HepG2 (cell line): ENCODE results near the gene GGA2.

Experiments used
- CEBPG ChIP-seq: IDR thresholded peaks from 2 replicates; pipeline ENCODE4 v1.6.1; 2016
- POLR2AphosphoS5 ChIP-seq: IDR thresholded peaks from 2 replicates; pipeline ENCODE4 v1.6.1; 2012; ENCODE audit warnings: low read depth, low read length
- SRSF4 ChIP-seq: fragments of 200-400 bp; formaldehyde crosslinking; IDR thresholded peaks from one replicate; pipeline ENCODE4 v1.6.1; 2018; ENCODE audit warnings: mild to moderate bottlenecking, low read depth, low read length, moderate library complexity; ENCODE audit not compliant: poor library complexity, severe bottlenecking
- SUZ12 ChIP-seq: fragments of 150-350 bp; IDR thresholded peaks from 2 replicates; pipeline ENCODE4 v1.6.1; 2014; ENCODE audit warnings: low read depth, low read length
- TAF1 ChIP-seq: sonication (generic); formaldehyde crosslinking; IDR thresholded peaks from 2 replicates; pipeline ENCODE4 v1.4.0; 2020; ENCODE audit warnings: missing genetic modification reagents
- YEATS4 ChIP-seq: sonication (generic); formaldehyde crosslinking; IDR thresholded peaks from 2 replicates; pipeline ENCODE4 v1.4.0; 2020; ENCODE audit warnings: missing genetic modification reagents, borderline replicate concordance
- TF ChIP-seq, protein P1 (sequence below): sonication (generic); formaldehyde crosslinking; IDR thresholded peaks from 2 replicates; pipeline ENCODE4 v1.5.0; 2020; ENCODE audit warnings: mild to moderate bottlenecking, missing genetic modification reagents, moderate library complexity

DNA sequence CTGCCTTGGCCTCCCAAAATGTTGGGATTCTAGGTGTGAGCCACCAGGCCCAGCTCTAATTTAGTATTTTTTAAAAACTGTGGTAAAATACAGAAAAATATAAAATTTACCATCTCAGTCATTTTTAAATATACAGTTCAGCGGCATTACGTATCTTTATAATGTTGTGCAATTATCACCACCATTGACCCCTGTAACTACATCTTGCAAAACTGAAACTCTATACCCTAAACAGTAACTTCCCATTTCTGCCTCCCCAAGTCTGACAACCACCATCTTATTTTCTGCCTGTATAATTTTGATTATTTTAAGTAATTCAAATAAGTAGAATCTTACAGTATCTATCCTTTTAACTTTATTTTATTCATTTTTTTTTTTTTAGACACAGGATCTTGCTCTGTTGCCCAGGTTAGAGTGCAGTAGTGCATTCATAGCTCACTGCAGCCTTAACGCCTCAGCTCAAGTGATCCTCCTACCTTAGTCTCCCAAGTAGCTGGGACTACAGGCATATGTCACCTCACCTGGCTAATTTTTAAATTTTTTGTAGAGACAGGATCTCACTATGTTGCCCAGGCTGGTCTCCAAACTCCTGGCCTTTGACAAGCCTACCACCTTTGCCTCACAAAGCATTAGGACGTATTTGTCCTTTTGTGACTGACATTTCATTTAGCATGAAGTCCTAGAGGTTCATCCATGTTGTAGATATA lies 10.9 kb upstream of the GGA2 start:
- TF ChIP-seq TAF1 (no peak), SUZ12 (no peak), YEATS4 (no peak), POLR2AphosphoS5 (no peak), SRSF4 (no peak), CEBPG (CRISPR knock-in tag) (no peak)
- TF ChIP-seq, protein P1, sequence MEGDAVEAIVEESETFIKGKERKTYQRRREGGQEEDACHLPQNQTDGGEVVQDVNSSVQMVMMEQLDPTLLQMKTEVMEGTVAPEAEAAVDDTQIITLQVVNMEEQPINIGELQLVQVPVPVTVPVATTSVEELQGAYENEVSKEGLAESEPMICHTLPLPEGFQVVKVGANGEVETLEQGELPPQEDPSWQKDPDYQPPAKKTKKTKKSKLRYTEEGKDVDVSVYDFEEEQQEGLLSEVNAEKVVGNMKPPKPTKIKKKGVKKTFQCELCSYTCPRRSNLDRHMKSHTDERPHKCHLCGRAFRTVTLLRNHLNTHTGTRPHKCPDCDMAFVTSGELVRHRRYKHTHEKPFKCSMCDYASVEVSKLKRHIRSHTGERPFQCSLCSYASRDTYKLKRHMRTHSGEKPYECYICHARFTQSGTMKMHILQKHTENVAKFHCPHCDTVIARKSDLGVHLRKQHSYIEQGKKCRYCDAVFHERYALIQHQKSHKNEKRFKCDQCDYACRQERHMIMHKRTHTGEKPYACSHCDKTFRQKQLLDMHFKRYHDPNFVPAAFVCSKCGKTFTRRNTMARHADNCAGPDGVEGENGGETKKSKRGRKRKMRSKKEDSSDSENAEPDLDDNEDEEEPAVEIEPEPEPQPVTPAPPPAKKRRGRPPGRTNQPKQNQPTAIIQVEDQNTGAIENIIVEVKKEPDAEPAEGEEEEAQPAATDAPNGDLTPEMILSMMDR (CRISPR knock-in tag) = no peak
